ENCODE data around the gene RBMXL2. TPM values are rescaled to one million over a fixed set of nuclear protein-coding genes. Genes with fewer than 3 reads are reported as not detected.

The RBMXL2 gene
- total RNA-seq, 4 donors from 2014 or later: 0.15 TPM; not detected in 3

- no peak for ATAC-seq
- peaks cover 0 to 22% (median 0%) of the 10 kb centered on the region in 3 donors for H3K9me3 ChIP-seq
- H3K4me3 ChIP-seq: no peak overlapping the region
- no peaks in the 10 kb centered on the region for H3K36me3 ChIP-seq
- WGBS, 2 donors (ENCODE audit: low coverage in 1 of 2): 53 to 100% methylated on average over 2 to 3 of the region's 4 CpGs
- H3K27ac ChIP-seq: no peak overlapping the region
- H3K4me1 ChIP-seq: no peaks in the 10 kb centered on the region
- H3K27me3 ChIP-seq: peaks cover 10% of the 10 kb centered on the region
- TF ChIP-seq CTCF (IDR thresholded peaks at IDR 0.05): no peak
- TF ChIP-seq POLR2A (IDR thresholded peaks at IDR 0.05): no peak
- TF ChIP-seq EP300 (IDR thresholded peaks at IDR 0.05): no peak
- TF ChIP-seq POLR2AphosphoS5 (IDR thresholded peaks at IDR 0.05): no peak
These were observed 7.9 kb upstream of the RBMXL2 start for GRCh38 chr11:7080900-7081299.

- Histone ChIP-seq H3K36me3 (no peaks in the 10 kb centered on the region), H3K27ac (no peak overlapping the region), H3K4me3 (no peak overlapping the region), H3K4me1 (no peaks in the 10 kb centered on the region), H3K9me3 (peaks cover 0 to 22% (median 0%) of the 10 kb centered on the region in 3 donors), H3K27me3 (peaks cover 11% of the 10 kb centered on the region)
- WGBS, 2 donors (ENCODE audit: low coverage in 1 of 2): 33 to 100% methylated on average over 1 of the region's 1 CpG
- TF ChIP-seq CTCF (IDR thresholded peaks at IDR 0.05) (no peak), POLR2AphosphoS5 (IDR thresholded peaks at IDR 0.05) (no peak), POLR2A (IDR thresholded peaks at IDR 0.05) (no peak), EP300 (IDR thresholded peaks at IDR 0.05) (no peak)
- no peak for ATAC-seq
These were observed 7.4 kb upstream of the RBMXL2 start for GRCh38 chr11:7081441-7081840.

GRCh38 chr11:7089328-7090251 is 792 bp downstream of the RBMXL2 start:
- H3K4me3 ChIP-seq: no peak overlapping the region
- no peaks in the 10 kb centered on the region for H3K36me3 ChIP-seq
- no peak for TF ChIP-seq EP300 (IDR thresholded peaks at IDR 0.05)
- TF ChIP-seq CTCF (IDR thresholded peaks at IDR 0.05): no peak
- TF ChIP-seq POLR2A (IDR thresholded peaks at IDR 0.05): no peak
- no peak for TF ChIP-seq POLR2AphosphoS5 (IDR thresholded peaks at IDR 0.05)
- no peaks in the 10 kb centered on the region for H3K4me1 ChIP-seq
- ATAC-seq: no peak
- no peak overlapping the region for H3K27ac ChIP-seq
- H3K9me3 ChIP-seq: peaks cover 0 to 10% (median 0%) of the 10 kb centered on the region in 3 donors
- H3K27me3 ChIP-seq: peaks cover 26% of the 10 kb centered on the region
- WGBS, 2 donors (ENCODE audit: low coverage in 1 of 2): 95% methylated on average over 3 of the region's 111 CpGs; no CpG with 5 or more reads in 1 of the 2 donors

GRCh38 chr11:7098235-7098832 is 9.5 kb downstream of the RBMXL2 start:
- ATAC-seq: no peak
- Histone ChIP-seq H3K27ac (no peak overlapping the region), H3K4me3 (no peak overlapping the region), H3K36me3 (no peaks in the 10 kb centered on the region), H3K9me3 (no peaks in the 10 kb centered on the region), H3K4me1 (no peaks in the 10 kb centered on the region), H3K27me3 (peaks cover 15% of the 10 kb centered on the region)
- TF ChIP-seq CTCF (IDR thresholded peaks at IDR 0.05) (peak; percentile 9 to 55 (median 38)), POLR2AphosphoS5 (IDR thresholded peaks at IDR 0.05) (no peak)
- 0% methylated on average over 2 of the region's 2 CpGs for WGBS, 2 donors (ENCODE audit: low coverage in 1 of 2)

Data from gastroesophageal sphincter (tissue), 4 donors.